ENCODE results near the gene NUMB.
"Not testable (repeated sequence)": the region's sequence is repeated elsewhere in the genome, so short reads cannot be mapped to it uniquely, and the experiment has no call there.

The NUMB gene

GRCh38 chr14:73374218-73374617 lies 84.1 kb downstream of the NUMB start:
- no peak overlapping the region for H3K4me3 Mint-ChIP-seq

DNA sequence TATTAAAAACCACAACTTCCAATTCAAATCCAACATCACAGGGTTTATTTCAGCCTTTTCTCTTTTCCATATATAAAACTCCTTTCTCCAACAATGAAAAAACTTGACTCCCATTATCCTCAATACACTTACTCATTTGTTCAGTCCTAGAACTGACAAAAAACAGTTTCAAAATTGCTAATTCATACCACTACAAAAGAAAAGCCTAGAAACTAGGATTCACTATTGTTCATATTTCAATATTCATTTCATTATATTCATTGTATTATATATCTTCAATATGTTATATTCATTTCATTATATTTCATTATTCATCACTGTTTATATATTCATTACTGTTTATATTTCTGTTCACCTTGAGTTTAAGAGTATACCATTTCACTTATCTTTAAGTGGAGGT lies 85.8 kb downstream of the NUMB start:
- no peak for DNase-seq
- no peak overlapping the region for H3K4me3 Mint-ChIP-seq
- H3K36me3 Mint-ChIP-seq (ENCODE audit: low read depth): peaks cover 7% of the 10 kb centered on the region
- H3K27me3 Mint-ChIP-seq: no peaks in the 10 kb centered on the region
- H3K27ac Mint-ChIP-seq: no peak overlapping the region
- H3K4me1 Mint-ChIP-seq (ENCODE audit: low read depth): peaks cover 9% of the 10 kb centered on the region
- no peaks in the 10 kb centered on the region for H3K9me3 Mint-ChIP-seq

More at GRCh38 chr14:73374218-73374617, 84.1 kb downstream of the NUMB start:
- no peak for DNase-seq
- Mint-ChIP-seq H3K4me1 (ENCODE audit: low read depth) (peaks cover 9% of the 10 kb centered on the region), H3K27ac (no peak overlapping the region), H3K9me3 (no peaks in the 10 kb centered on the region), H3K36me3 (ENCODE audit: low read depth) (peaks cover 5% of the 10 kb centered on the region), H3K27me3 (no peaks in the 10 kb centered on the region)

DNA sequence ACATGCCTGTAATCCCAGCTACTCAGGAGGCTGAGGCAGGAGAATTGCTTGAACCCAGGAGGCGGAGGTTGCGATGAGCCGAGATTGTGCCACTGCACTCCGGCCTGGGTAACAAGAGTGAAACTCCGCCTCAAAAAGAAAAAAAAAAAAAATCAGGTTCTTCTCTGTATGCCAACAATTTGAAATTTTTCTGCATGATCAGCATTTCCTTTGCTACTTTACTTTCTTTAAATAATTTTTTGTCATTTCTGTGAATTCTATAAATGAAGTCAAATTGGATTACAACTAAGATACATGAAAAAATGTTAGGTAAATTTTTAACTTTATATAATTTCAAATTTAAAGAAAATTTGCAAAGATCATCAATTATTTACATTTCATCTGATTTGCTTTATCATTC lies 87.8 kb downstream of the NUMB start:
- H3K36me3 Mint-ChIP-seq (ENCODE audit: low read depth): peaks cover 9% of the 10 kb centered on the region
- DNase-seq: no peak
- H3K27ac Mint-ChIP-seq: no peak overlapping the region
- no peak overlapping the region for H3K4me3 Mint-ChIP-seq
- no peaks in the 10 kb centered on the region for H3K27me3 Mint-ChIP-seq
- H3K4me1 Mint-ChIP-seq (ENCODE audit: low read depth): peaks cover 9% of the 10 kb centered on the region
- H3K9me3 Mint-ChIP-seq: no peaks in the 10 kb centered on the region

DNA sequence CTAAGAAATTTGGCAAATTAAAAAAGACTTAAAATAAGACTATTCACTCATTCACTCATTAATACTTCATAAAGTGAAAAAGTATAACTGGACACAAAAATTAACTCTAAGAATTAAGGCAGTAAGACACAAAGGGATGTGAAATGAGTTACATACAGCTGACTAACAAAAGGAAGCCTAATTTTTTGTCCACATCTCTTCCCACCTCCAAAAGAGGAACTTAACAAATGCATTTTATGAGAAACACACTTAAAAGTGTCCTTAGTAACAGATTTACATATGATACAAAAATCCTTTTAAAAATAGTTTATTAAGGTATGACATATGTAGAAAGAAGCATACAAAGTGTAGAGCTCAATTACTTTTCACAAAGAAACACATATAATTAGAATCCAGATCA lies 88.9 kb downstream of the NUMB start:
- H3K27ac Mint-ChIP-seq: no peak overlapping the region
- H3K4me1 Mint-ChIP-seq (ENCODE audit: low read depth): peaks cover 9% of the 10 kb centered on the region
- H3K36me3 Mint-ChIP-seq (ENCODE audit: low read depth): peaks cover 9% of the 10 kb centered on the region
- no peak overlapping the region for H3K4me3 Mint-ChIP-seq
- no peaks in the 10 kb centered on the region for H3K9me3 Mint-ChIP-seq
- no peak for DNase-seq
- H3K27me3 Mint-ChIP-seq: no peaks in the 10 kb centered on the region

DNA sequence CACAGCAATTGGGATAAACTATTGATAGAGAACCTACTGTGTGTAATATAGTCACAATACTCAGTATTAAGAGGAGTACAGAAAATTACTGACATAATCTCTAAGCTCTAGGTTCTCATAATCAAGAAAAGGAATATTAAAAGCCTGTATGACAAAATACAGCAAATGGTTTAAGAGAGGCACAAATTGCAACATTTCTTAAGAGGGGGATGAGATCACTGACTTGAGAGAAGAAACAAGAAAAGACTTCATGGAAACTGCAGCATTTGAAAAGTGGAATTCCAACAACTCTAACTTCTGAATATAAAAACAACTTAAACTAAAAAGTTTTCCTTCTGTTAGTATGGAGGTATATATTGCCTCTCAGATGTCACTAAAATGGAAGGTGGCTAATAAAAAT lies 89.7 kb downstream of the NUMB start:
- Mint-ChIP-seq H3K9me3 (no peaks in the 10 kb centered on the region), H3K4me3 (no peak overlapping the region), H3K27ac (no peak overlapping the region), H3K4me1 (ENCODE audit: low read depth) (peaks cover 9% of the 10 kb centered on the region), H3K27me3 (no peaks in the 10 kb centered on the region), H3K36me3 (ENCODE audit: low read depth) (peaks cover 14% of the 10 kb centered on the region)
- DNase-seq: no peak

- Mint-ChIP-seq H3K4me1 (ENCODE audit: low read depth) (no peaks in the 10 kb centered on the region), H3K27ac (no peak overlapping the region), H3K9me3 (no peaks in the 10 kb centered on the region), H3K27me3 (no peaks in the 10 kb centered on the region), H3K4me3 (no peak overlapping the region), H3K36me3 (ENCODE audit: low read depth) (peaks cover 18% of the 10 kb centered on the region)
- no peak for DNase-seq
Measured at GRCh38 chr14:73365727-73366126, 92.6 kb downstream of the NUMB start.

DNA sequence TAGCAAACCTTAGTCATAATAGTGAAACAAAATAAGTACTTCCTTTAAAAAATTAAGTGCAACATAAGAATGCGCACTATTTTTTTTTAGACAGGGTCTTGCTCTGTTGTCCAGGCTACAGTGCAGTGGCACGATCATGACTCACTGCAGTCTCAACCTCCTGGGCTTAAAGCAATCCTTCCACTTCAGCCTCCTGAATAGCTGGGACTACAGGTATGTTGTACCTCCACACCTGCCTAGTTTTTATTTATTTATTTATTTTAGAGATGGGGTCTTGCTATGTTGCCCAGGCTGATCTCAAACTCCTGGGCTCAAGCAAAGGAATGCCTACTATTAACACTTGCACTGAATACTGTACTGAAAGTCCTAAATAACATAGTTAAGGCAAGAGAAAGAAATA lies 93.8 kb downstream of the NUMB start:
- no peaks in the 10 kb centered on the region for H3K9me3 Mint-ChIP-seq
- H3K27me3 Mint-ChIP-seq: no peaks in the 10 kb centered on the region
- DNase-seq: no peak
- H3K27ac Mint-ChIP-seq: no peak overlapping the region
- H3K36me3 Mint-ChIP-seq (ENCODE audit: low read depth): peaks cover 18% of the 10 kb centered on the region
- no peak overlapping the region for H3K4me3 Mint-ChIP-seq
- H3K4me1 Mint-ChIP-seq (ENCODE audit: low read depth): no peaks in the 10 kb centered on the region

DNA sequence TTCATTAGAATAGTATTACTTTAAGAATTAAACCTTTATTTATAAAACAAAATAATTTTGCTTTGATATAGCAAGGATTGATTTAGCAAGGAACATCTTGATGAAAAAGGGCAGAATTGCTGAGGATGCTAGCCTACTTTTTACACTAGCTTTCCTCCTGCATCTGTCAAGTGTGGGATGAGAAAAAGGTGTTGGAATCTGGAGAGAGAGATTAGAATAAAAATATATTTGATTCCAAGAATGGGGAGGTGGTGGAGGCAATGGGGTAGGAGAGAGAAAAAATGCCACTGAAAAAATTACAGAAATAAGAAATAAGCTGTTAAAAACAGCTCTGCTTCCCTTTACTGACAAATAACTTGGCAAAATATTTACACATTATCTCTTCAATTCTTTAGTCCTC lies 98.9 kb downstream of the NUMB start:
- Mint-ChIP-seq H3K27me3 (no peaks in the 10 kb centered on the region), H3K36me3 (ENCODE audit: low read depth) (peaks cover 25% of the 10 kb centered on the region), H3K9me3 (no peaks in the 10 kb centered on the region), H3K4me1 (ENCODE audit: low read depth) (no peaks in the 10 kb centered on the region), H3K4me3 (no peak overlapping the region), H3K27ac (no peak overlapping the region)
- DNase-seq: no peak

DNA sequence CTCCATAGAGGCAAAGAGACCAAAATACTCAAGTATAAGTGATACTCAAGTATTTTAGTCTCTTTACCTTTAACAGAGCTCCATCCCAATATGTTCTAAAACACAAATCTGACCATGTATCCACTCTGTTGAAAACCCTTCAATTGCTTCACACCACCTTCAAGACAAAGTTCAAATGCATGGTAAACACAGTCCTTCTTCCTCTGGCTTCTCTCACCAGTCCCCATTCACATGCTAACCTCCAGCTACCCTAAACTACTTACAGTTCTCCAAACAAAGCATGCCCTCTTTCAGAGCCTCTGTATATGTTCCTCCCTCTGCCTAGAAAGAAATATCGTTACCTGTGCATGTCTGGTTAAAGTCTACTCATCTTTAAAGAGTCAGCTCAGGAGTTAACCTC lies 100.2 kb downstream of the NUMB start:
- DNase-seq: no peak
- no peaks in the 10 kb centered on the region for H3K27me3 Mint-ChIP-seq
- no peaks in the 10 kb centered on the region for H3K4me1 Mint-ChIP-seq (ENCODE audit: low read depth)
- peaks cover 20% of the 10 kb centered on the region for H3K36me3 Mint-ChIP-seq (ENCODE audit: low read depth)
- H3K4me3 Mint-ChIP-seq: no peak overlapping the region
- no peak overlapping the region for H3K27ac Mint-ChIP-seq
- H3K9me3 Mint-ChIP-seq: no peaks in the 10 kb centered on the region

- not testable (repeated sequence) for H3K4me1 Mint-ChIP-seq (ENCODE audit: low read depth); H3K27ac Mint-ChIP-seq; H3K36me3 Mint-ChIP-seq (ENCODE audit: low read depth); DNase-seq; H3K27me3 Mint-ChIP-seq; H3K9me3 Mint-ChIP-seq; H3K4me3 Mint-ChIP-seq
Measured at GRCh38 chr14:73349091-73349490, 109.3 kb downstream of the NUMB start.

GRCh38 chr14:73344319-73344718 lies 114.0 kb downstream of the NUMB start:
- peaks cover 2% of the 10 kb centered on the region for H3K36me3 Mint-ChIP-seq (ENCODE audit: low read depth)
- H3K27me3 Mint-ChIP-seq: no peaks in the 10 kb centered on the region
- no peaks in the 10 kb centered on the region for H3K4me1 Mint-ChIP-seq (ENCODE audit: low read depth)
- DNase-seq: no peak
- no peaks in the 10 kb centered on the region for H3K9me3 Mint-ChIP-seq
- no peak overlapping the region for H3K4me3 Mint-ChIP-seq
- no peak overlapping the region for H3K27ac Mint-ChIP-seq

GRCh38 chr14:73342670-73343069 lies 115.7 kb downstream of the NUMB start:
- no peaks in the 10 kb centered on the region for H3K4me1 Mint-ChIP-seq (ENCODE audit: low read depth)
- H3K9me3 Mint-ChIP-seq: no peaks in the 10 kb centered on the region
- H3K27me3 Mint-ChIP-seq: no peaks in the 10 kb centered on the region
- H3K36me3 Mint-ChIP-seq (ENCODE audit: low read depth): peaks cover 2% of the 10 kb centered on the region
- no peak overlapping the region for H3K4me3 Mint-ChIP-seq
- H3K27ac Mint-ChIP-seq: no peak overlapping the region
- DNase-seq: no peak

- Mint-ChIP-seq H3K36me3 (ENCODE audit: low read depth) (no peaks in the 10 kb centered on the region), H3K4me1 (ENCODE audit: low read depth) (no peaks in the 10 kb centered on the region), H3K9me3 (no peaks in the 10 kb centered on the region), H3K27ac (no peak overlapping the region), H3K4me3 (no peak overlapping the region), H3K27me3 (no peaks in the 10 kb centered on the region)
- DNase-seq: no peak
Measured at GRCh38 chr14:73339846-73340595, 118.3 kb downstream of the NUMB start.

GRCh38 chr14:73339206-73339605 lies 119.1 kb downstream of the NUMB start:
- Mint-ChIP-seq H3K36me3 (ENCODE audit: low read depth) (no peaks in the 10 kb centered on the region), H3K27ac (no peak overlapping the region), H3K9me3 (no peaks in the 10 kb centered on the region)

GRCh38 chr14:73338551-73338950 lies 119.8 kb downstream of the NUMB start:
- H3K27me3 Mint-ChIP-seq: no peaks in the 10 kb centered on the region
- no peak for DNase-seq
- H3K27ac Mint-ChIP-seq: no peak overlapping the region
- H3K4me3 Mint-ChIP-seq: no peak overlapping the region
- H3K4me1 Mint-ChIP-seq (ENCODE audit: low read depth): no peaks in the 10 kb centered on the region
- H3K9me3 Mint-ChIP-seq: no peaks in the 10 kb centered on the region
- H3K36me3 Mint-ChIP-seq (ENCODE audit: low read depth): no peaks in the 10 kb centered on the region

More at GRCh38 chr14:73339206-73339605, 119.1 kb downstream of the NUMB start:
- Mint-ChIP-seq H3K4me1 (ENCODE audit: low read depth) (no peaks in the 10 kb centered on the region), H3K4me3 (no peak overlapping the region), H3K27me3 (no peaks in the 10 kb centered on the region)
- DNase-seq: no peak

DNA sequence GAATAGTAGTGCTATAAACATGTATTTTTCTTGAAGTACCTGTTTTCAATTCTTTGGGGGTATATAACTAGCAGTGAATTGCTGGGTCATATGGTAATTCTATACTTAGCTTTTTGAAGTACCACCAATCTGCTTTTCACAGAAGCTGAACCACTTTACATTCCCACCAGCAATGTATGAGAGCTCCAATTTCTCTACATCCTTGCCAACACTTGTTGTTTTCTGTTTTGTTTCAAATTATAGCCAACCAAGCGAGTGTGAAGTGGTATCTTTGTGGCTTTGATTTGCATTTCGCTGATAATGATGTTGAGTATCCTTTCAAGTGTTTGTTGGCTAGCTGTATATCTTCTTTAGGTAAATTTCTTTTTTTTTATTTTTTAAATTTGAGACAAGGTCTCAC lies 125.3 kb downstream of the NUMB start:
- H3K27me3 Mint-ChIP-seq: no peaks in the 10 kb centered on the region
- peaks cover 4% of the 10 kb centered on the region for H3K36me3 Mint-ChIP-seq (ENCODE audit: low read depth)
- H3K4me3 Mint-ChIP-seq: no peak overlapping the region

More for the DNA sequence above, 125.3 kb downstream of the NUMB start:
- H3K27ac Mint-ChIP-seq: no peak overlapping the region
- no peak for DNase-seq
- no peaks in the 10 kb centered on the region for H3K9me3 Mint-ChIP-seq
- no peaks in the 10 kb centered on the region for H3K4me1 Mint-ChIP-seq (ENCODE audit: low read depth)

All from activated T-cell treated with anti-CD3 and anti-CD28 coated beads, Interleukin-2, amount 50 U/mL, for 24 hours (primary cell).